Astrocyte of the spinal cord (primary cell): ENCODE data around the gene TSPEAR.

Experiments
- DNase-seq: peaks from one replicate; pipeline ENCODE4 v3.0.0; 2011; ENCODE audit warnings: low read depth, low spot score
- H3K4me3 ChIP-seq: 2 replicates; pipeline ENCODE4 v1.5.1; 2011; ENCODE audit warnings: low read depth, mild to moderate bottlenecking, low read length, moderate library complexity
- CTCF ChIP-seq: IDR thresholded peaks from 2 replicates; pipeline ENCODE4 v1.5.1; 2012; ENCODE audit warnings: low read depth, mild to moderate bottlenecking, low read length, inconsistent platforms
- in situ Hi-C: cut with HindIII; loops from 2 replicates; pipeline ENCODE4 v1.10.0; 2017; ENCODE audit warnings: low sequenced_read_pairs

The TSPEAR gene

GRCh38 chr21:44709426-44710293 lies 1.7 kb downstream of the TSPEAR start:
- TF ChIP-seq CTCF: no peak
- H3K4me3 ChIP-seq: no peak overlapping the region
- no peak for DNase-seq
- in situ Hi-C loops: no loop called here

- in situ Hi-C loops: no loop called here
- H3K4me3 ChIP-seq: no peak overlapping the region
- no peak for DNase-seq
- TF ChIP-seq CTCF: no peak
These were observed 2.4 kb downstream of the TSPEAR start for GRCh38 chr21:44708866-44709425.

- TF ChIP-seq CTCF: no peak
- no peak overlapping the region for H3K4me3 ChIP-seq
- no peak for DNase-seq
- in situ Hi-C loops: no loop called here
These were observed 3.0 kb downstream of the TSPEAR start for GRCh38 chr21:44708213-44708865.

- H3K4me3 ChIP-seq: no peak overlapping the region
- in situ Hi-C loops: no loop called here
- no peak for DNase-seq
- TF ChIP-seq CTCF: no peak
These were observed 4.4 kb downstream of the TSPEAR start for GRCh38 chr21:44706706-44707581.

- in situ Hi-C loops: no loop called here
These were observed 5.2 kb downstream of the TSPEAR start for GRCh38 chr21:44706026-44706705.

More at GRCh38 chr21:44706026-44706705, 5.2 kb downstream of the TSPEAR start:
- no peak overlapping the region for H3K4me3 ChIP-seq
- no peak for DNase-seq
- TF ChIP-seq CTCF: no peak
